B cell (primary cell): Measurements from ENCODE around the gene CASP4. TPM values are rescaled to one million over a fixed set of nuclear protein-coding genes. Genes with fewer than 3 reads are reported as not detected.

Experiments used
- ATAC-seq: fragments of 200-7000 bp; cut with Tn5 transposase; one replicate; pipeline ENCODE4 v1.10.0; 2021; ENCODE audit warnings: low read depth, mild to moderate bottlenecking, moderate number of reproducible peaks, moderate library complexity
- CTCF ChIA-PET: fragments of 350-600 bp; sonication (Branson Sonifier 250); formaldehyde crosslinking; loops from one replicate; lab custom pipeline; 2021; ENCODE audit warnings: antibody characterized with exemption, inconsistent platforms; lab: Charles Lee
- POLR2A ChIA-PET: fragments of 350-600 bp; sonication (Branson Sonifier 250); formaldehyde crosslinking; loops from one replicate; lab custom pipeline; 2021; ENCODE audit warnings: antibody characterized with exemption; lab: Charles Lee
- DNase-seq: peaks from one replicate; pipeline ENCODE4 v3.0.0; 2013
- H2AFZ ChIP-seq: 2 replicates; pipeline ENCODE4 v1.6.1; 2012; ENCODE audit warnings: mild to moderate bottlenecking, low read depth, low read length; ENCODE audit not compliant: insufficient read depth, poor library complexity, severe bottlenecking
- H3K27ac ChIP-seq, 2 donors: 1 replicate in 1 of 2; 2 replicates in 1 of 2; pipeline ENCODE4 v1.5.1; 2012 to 2013; ENCODE audit warnings: low read length in 2 of 2, mild to moderate bottlenecking in 2 of 2, moderate library complexity in 1 of 2
- H3K27me3 ChIP-seq, 4 experiments: fragments of 200-600 bp in 1 of 4; sonication (generic) in 1 of 4; replicated peaks in 1 of 4; 1 replicate in 2 of 4; 2 replicates in 2 of 4; pipeline versions ENCODE4 v1.6.1 to v1.7.0; 2013 to 2016; ENCODE audit warnings: low read length in 3 of 4, mild to moderate bottlenecking in 2 of 4, mixed read lengths in 1 of 4, moderate library complexity in 1 of 4; ENCODE audit not compliant: insufficient read depth in 4 of 4, control insufficient read depth in 3 of 4; ENCODE audit errors: control extremely low read depth in 1 of 4
- H3K36me3 ChIP-seq, 2 experiments: replicated peaks in 1 of 2; 1 replicate in 1 of 2; 2 replicates in 1 of 2; pipeline versions ENCODE4 v1.6.1 to v1.7.1; 2013; ENCODE audit warnings: low read length in 1 of 2; ENCODE audit not compliant: insufficient read depth in 2 of 2, control insufficient read depth in 1 of 2; ENCODE audit errors: control extremely low read depth in 1 of 2, extremely low read depth in 1 of 2
- H3K4me1 ChIP-seq, 2 donors: fragments of 200-600 bp in 1 of 2; sonication (generic) in 1 of 2; 1 replicate in 1 of 2; 2 replicates in 1 of 2; pipeline versions ENCODE4 v1.5.1 to v1.6.1; 2013 to 2017; ENCODE audit warnings: low read length in 2 of 2; ENCODE audit not compliant: control insufficient read depth in 2 of 2, insufficient read depth in 2 of 2
- H3K4me2 ChIP-seq: replicated peaks from 2 replicates; pipeline ENCODE3; 2012; ENCODE audit warnings: mild to moderate bottlenecking, low read depth, low read length; ENCODE audit not compliant: poor library complexity, severe bottlenecking
- H3K4me3 ChIP-seq, 5 experiments: fragments of 200-600 bp in 1 of 5; sonication (generic) in 1 of 5; 1 replicate in 3 of 5; 2 replicates in 2 of 5; pipeline versions ENCODE4 v1.5.1 to v1.7.0; 2011 to 2016; ENCODE audit warnings: low read length in 4 of 5, mild to moderate bottlenecking in 4 of 5, low read depth in 2 of 5, control low read depth in 1 of 5, moderate library complexity in 1 of 5; ENCODE audit not compliant: insufficient read depth in 1 of 5; ENCODE audit errors: control extremely low read depth in 1 of 5, extremely low read depth in 1 of 5
- H3K79me2 ChIP-seq: fragments of 200-600 bp; sonication (generic); one replicate; pipeline ENCODE4 v1.6.0; 2016; ENCODE audit warnings: low read length; ENCODE audit not compliant: control insufficient read depth, insufficient read depth
- H3K9ac ChIP-seq: fragments of 200-600 bp; sonication (generic); 2 replicates; pipeline ENCODE4 v1.6.1; 2017; ENCODE audit warnings: mild to moderate bottlenecking, low read length, moderate library complexity
- H3K9me3 ChIP-seq, 3 donors: one replicate each; pipeline versions ENCODE4 v1.6.1 to v1.7.1; 2013; ENCODE audit warnings: low read length in 2 of 3; ENCODE audit not compliant: control insufficient read depth in 2 of 3, insufficient read depth in 1 of 3; ENCODE audit errors: control extremely low read depth in 1 of 3
- H4K20me1 ChIP-seq: 2 replicates; pipeline ENCODE4 v1.6.0; 2012; ENCODE audit warnings: mild to moderate bottlenecking, low read length; ENCODE audit not compliant: insufficient read depth, control insufficient read depth, poor library complexity, severe bottlenecking
- H3K27ac Mint-ChIP-seq: one replicate; pipeline ENCODE4 v1.8.0; 2021; ENCODE audit warnings: mixed read lengths
- H3K27me3 Mint-ChIP-seq: one replicate; pipeline ENCODE4 v1.8.0; 2021; ENCODE audit warnings: mixed read lengths
- H3K4me1 Mint-ChIP-seq: one replicate; pipeline ENCODE4 v1.8.0; 2021; ENCODE audit warnings: mixed read lengths
- H3K4me3 Mint-ChIP-seq: one replicate; pipeline ENCODE4 v1.8.0; 2021; ENCODE audit warnings: mixed read lengths
- H3K9me3 Mint-ChIP-seq: one replicate; pipeline ENCODE4 v1.8.0; 2022; ENCODE audit warnings: mixed read lengths; ENCODE audit not compliant: insufficient read depth
- EZH2 ChIP-seq: IDR thresholded peaks from 2 replicates; pipeline ENCODE4 v1.6.1; 2012; ENCODE audit warnings: borderline replicate concordance, low read depth, mild to moderate bottlenecking, moderate library complexity, low read length; ENCODE audit not compliant: insufficient read depth, poor library complexity, severe bottlenecking
- WGBS: methylation state at CpG from one replicate; pipeline ENCODE4 v1.1.5; 2013; ENCODE audit warnings: missing lambda C conversion rate; ENCODE audit not compliant: insufficient coverage; 5-methylcytosine and 5-hydroxymethylcytosine counted together
- intact Hi-C: fragments of 100-400 bp; cut with micrococcal nuclease; formaldehyde crosslinking; loops from one replicate; pipeline ENCODE4 v1.10.0; 2022
- polyA minus RNA-seq: library from RNA; depleted of rRNA, polyadenylated mRNA; stranded (reverse); fragments of >200 nt; gene quantifications from 2 replicates; pipeline ENCODE4 v1.2.3, GENCODE V29; 2012
- polyA plus RNA-seq: library from polyadenylated mRNA; depleted of rRNA; stranded (reverse); fragments of >200 nt; gene quantifications from 2 replicates; pipeline ENCODE4 v1.2.3, GENCODE V29; 2012
- total RNA-seq, 2 donors: library from RNA; stranded (reverse); fragments of 120-200 nt in 1 of 2; gene quantifications; 1 replicate in 1 of 2; 2 replicates in 1 of 2; pipeline versions ENCODE4 v1.2.3 to v1.2.4, GENCODE V29; 2013 to 2022
- TF ChIP-seq, protein P1 (sequence below): fragments of 200-600 bp; IDR thresholded peaks from one replicate; pipeline ENCODE4 v1.8.0; 2022; ENCODE audit warnings: antibody characterized with exemption, mild to moderate bottlenecking

The CASP4 gene
- total RNA-seq (72.4 and 82.8 TPM in 2 replicates), polyA plus RNA-seq (117 and 157 TPM in 2 replicates), polyA minus RNA-seq (92.4 and 116 TPM in 2 replicates)
- total RNA-seq (2013) = 231 TPM

DNA sequence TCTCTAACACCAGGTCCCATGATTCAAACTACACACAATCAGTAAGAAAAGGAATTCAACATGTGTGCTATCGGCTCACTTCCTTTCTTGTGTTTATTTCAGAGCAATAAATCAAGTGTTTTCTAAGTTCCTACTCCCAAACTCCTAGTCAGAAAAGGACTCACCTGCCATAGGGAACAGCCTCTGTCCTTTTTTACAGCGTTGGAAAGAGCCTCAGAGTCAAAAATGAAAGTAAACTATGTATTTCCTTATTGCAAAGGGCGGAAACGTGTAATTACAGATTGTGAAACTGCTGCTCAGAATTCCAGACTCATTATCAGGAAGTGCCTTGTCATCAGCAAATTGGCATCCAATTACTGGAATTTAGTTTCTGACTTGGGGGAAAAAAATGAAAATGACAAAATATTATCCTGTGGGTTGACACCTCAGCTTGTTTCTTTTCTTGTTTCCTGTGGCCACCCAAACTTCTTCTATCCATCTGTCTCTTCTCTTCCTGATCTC lies at the start of gene CASP4:
TSS of gene CASP4 (minus strand) at position 220 of the 501 bp plus-strand sequence. CDS start at position 171, 49 bp downstream.
- WGBS = 0% methylated on average over 2 of the region's 4 CpGs
- peak within 1 kb of the TSS; percentile 94 for H3K4me3 Mint-ChIP-seq
- peaks cover 3 to 14% of the 10 kb centered on the region in 2 experiments for H3K36me3 ChIP-seq
- ATAC-seq = peak; percentile 75
- H3K4me2 ChIP-seq = peak within 1 kb of the TSS; percentile 81
- peaks cover 0 to 12% (median 6%) of the 10 kb centered on the region in 3 donors for H3K9me3 ChIP-seq
- no peaks in the 10 kb centered on the region for H3K27me3 Mint-ChIP-seq
- H3K27ac ChIP-seq = peak within 1 kb of the TSS; percentile 85 to 97
- H3K27me3 ChIP-seq = no peaks in the 10 kb centered on the region
- peaks cover 30 to 32% of the 10 kb centered on the region in 2 donors for H3K4me1 ChIP-seq
- CTCF ChIA-PET = interaction anchor here (2.2 kb wide), 1 partner anchor 22 kb away, joined by 9 read pairs; no protein-coding TSS in a partner anchor
- POLR2A ChIA-PET = no interaction called here
- H3K9me3 Mint-ChIP-seq = no peaks in the 10 kb centered on the region
- H4K20me1 ChIP-seq = no peaks in the 10 kb centered on the region
- H3K9ac ChIP-seq = peak within 1 kb of the TSS; percentile 100
- DNase-seq = peak; percentile 72
- H3K79me2 ChIP-seq = peaks cover 51% of the 10 kb centered on the region
- TF ChIP-seq EZH2 = no peak
- TF ChIP-seq, protein P1, sequence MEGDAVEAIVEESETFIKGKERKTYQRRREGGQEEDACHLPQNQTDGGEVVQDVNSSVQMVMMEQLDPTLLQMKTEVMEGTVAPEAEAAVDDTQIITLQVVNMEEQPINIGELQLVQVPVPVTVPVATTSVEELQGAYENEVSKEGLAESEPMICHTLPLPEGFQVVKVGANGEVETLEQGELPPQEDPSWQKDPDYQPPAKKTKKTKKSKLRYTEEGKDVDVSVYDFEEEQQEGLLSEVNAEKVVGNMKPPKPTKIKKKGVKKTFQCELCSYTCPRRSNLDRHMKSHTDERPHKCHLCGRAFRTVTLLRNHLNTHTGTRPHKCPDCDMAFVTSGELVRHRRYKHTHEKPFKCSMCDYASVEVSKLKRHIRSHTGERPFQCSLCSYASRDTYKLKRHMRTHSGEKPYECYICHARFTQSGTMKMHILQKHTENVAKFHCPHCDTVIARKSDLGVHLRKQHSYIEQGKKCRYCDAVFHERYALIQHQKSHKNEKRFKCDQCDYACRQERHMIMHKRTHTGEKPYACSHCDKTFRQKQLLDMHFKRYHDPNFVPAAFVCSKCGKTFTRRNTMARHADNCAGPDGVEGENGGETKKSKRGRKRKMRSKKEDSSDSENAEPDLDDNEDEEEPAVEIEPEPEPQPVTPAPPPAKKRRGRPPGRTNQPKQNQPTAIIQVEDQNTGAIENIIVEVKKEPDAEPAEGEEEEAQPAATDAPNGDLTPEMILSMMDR = no peak
- peak within 1 kb of the TSS; percentile 85 for H2AFZ ChIP-seq
- peaks cover 39% of the 10 kb centered on the region for H3K4me1 Mint-ChIP-seq
- H3K27ac Mint-ChIP-seq = peak within 1 kb of the TSS; percentile 92
- H3K4me3 ChIP-seq = peak within 1 kb of the TSS; percentile 66 to 99 (median 85)
- intact Hi-C loops = loop anchor here (1.0 to 5.0 kb wide), 3 partner anchors 21 to 69 kb away; partner anchors contain the start of gene CASP1

- no peak for ATAC-seq
- H3K9ac ChIP-seq = no peak overlapping the region
- H3K79me2 ChIP-seq = no peaks in the 10 kb centered on the region
- H3K4me3 ChIP-seq = no peak overlapping the region
- no peak for DNase-seq
- Mint-ChIP-seq H3K4me1 (no peaks in the 10 kb centered on the region), H3K9me3 (no peaks in the 10 kb centered on the region), H3K4me3 (no peak overlapping the region), H3K27me3 (no peaks in the 10 kb centered on the region), H3K27ac (no peak overlapping the region)
- no peaks in the 10 kb centered on the region for H3K9me3 ChIP-seq
- ChIA-PET POLR2A (no interaction called here), CTCF (interaction anchor here (1.9 kb wide), 1 partner anchor 10 kb away, joined by 4 read pairs; no protein-coding TSS in a partner anchor)
- H3K4me1 ChIP-seq = no peaks in the 10 kb centered on the region
- no peak overlapping the region for H3K27ac ChIP-seq
- TF ChIP-seq EZH2 = no peak
- TF ChIP-seq, protein P1 = no peak
- intact Hi-C loops = no loop called here
- H4K20me1 ChIP-seq = no peaks in the 10 kb centered on the region
- no peak overlapping the region for H3K4me2 ChIP-seq
- H2AFZ ChIP-seq = no peak overlapping the region
- no peaks in the 10 kb centered on the region for H3K36me3 ChIP-seq
- no peaks in the 10 kb centered on the region for H3K27me3 ChIP-seq
These were observed 39.1 kb upstream of the CASP4 start for GRCh38 chr11:105007463-105007862.
